Uterus (tissue), 4 donors: ENCODE results near the gene OR1K1. TPM values are rescaled to one million over a fixed set of nuclear protein-coding genes. Genes with fewer than 3 reads are reported as not detected.

Experiments
- DNase-seq, 2 donors: peaks; one replicate each; pipeline ENCODE4 v3.0.0-alpha.2; 2019 to 2020
- H3K27ac ChIP-seq, 2 donors: fragments of 200-600 bp; sonication (generic); 1 replicate in 1 of 2; 2 replicates in 1 of 2; pipeline ENCODE4 v1.5.1; 2016 to 2018
- H3K27me3 ChIP-seq, 2 donors: fragments of 200-600 bp; sonication (generic); one replicate each; pipeline ENCODE4 v1.5.1; 2018 to 2019; ENCODE audit warnings: control low read depth in 1 of 2
- H3K36me3 ChIP-seq, 2 donors: fragments of 200-600 bp; sonication (generic); one replicate each; pipeline ENCODE4 v1.5.1; 2019; ENCODE audit warnings: control low read depth in 1 of 2
- H3K4me1 ChIP-seq, 2 donors: fragments of 200-600 bp; sonication (generic); one replicate each; pipeline ENCODE4 v1.5.1; 2018 to 2019; ENCODE audit warnings: control low read depth in 1 of 2
- H3K4me3 ChIP-seq, 2 donors: fragments of 200-600 bp; sonication (generic); 1 replicate in 1 of 2; 2 replicates in 1 of 2; pipeline ENCODE4 v1.5.1; 2018 to 2019; ENCODE audit warnings: mild to moderate bottlenecking in 1 of 2
- H3K9me3 ChIP-seq, 2 donors: fragments of 200-600 bp; sonication (generic); one replicate each; pipeline ENCODE4 v1.5.1; 2019; ENCODE audit warnings: control low read depth in 1 of 2
- CTCF ChIP-seq, 4 experiments: fragments of 200-600 bp in 2 of 4; fragments of 450-650 bp in 2 of 4; sonication (generic) in 2 of 4; IDR thresholded peaks; one replicate each; pipeline ENCODE4 v1.5.1; 2016 to 2019; ENCODE audit warnings: antibody characterized with exemption in 4 of 4, mild to moderate bottlenecking in 2 of 4, moderate library complexity in 1 of 4
- POLR2A ChIP-seq, 2 donors: fragments of 450-650 bp; IDR thresholded peaks; one replicate each; pipeline ENCODE4 v1.6.1; 2016; ENCODE audit warnings: antibody characterized with exemption in 2 of 2, mild to moderate bottlenecking in 1 of 2, moderate library complexity in 1 of 2
- intact Hi-C: fragments of 100-400 bp; cut with DNase I; formaldehyde crosslinking; loops from one replicate; pipeline ENCODE4 v1.15.1; 2023; ENCODE audit warnings: low total_unique reads
- total RNA-seq, 4 donors: library from RNA; depleted of rRNA in 3 of 4; stranded (reverse); fragments of >200 nt in 3 of 4; gene quantifications; one replicate each; pipeline versions ENCODE4 v1.1.0 to v1.2.4, GENCODE V29; 2014 to 2023
- donor health status: DM: yes; HTN: yes; CAD: no.

Gene OR1K1
- total RNA-seq = not detected

- no peak for TF ChIP-seq POLR2A (IDR thresholded peaks at IDR 0.05)
- no peak for TF ChIP-seq CTCF (IDR thresholded peaks at IDR 0.05)
- intact Hi-C loops = loop anchor here (10.0 kb wide), 1 partner anchor 326 kb away; the partner anchor contains the start of gene OR1J1
- no peaks in the 10 kb centered on the region for H3K4me1 ChIP-seq
Measured at GRCh38 chr9:122800066-122801060, at the start of gene OR1K1. OR1K1 (plus strand) TSS chr9:122800123; CDS start chr9:122800123, 0 bp downstream.

GRCh38 chr9:122754825-122755224 lies 45.1 kb upstream of the OR1K1 start:
- DNase-seq = no peak
- intact Hi-C loops = no loop called here
- H3K27ac ChIP-seq = no peak overlapping the region
- H3K4me1 ChIP-seq = no peaks in the 10 kb centered on the region
- H3K9me3 ChIP-seq = no peaks in the 10 kb centered on the region
- H3K36me3 ChIP-seq = no peaks in the 10 kb centered on the region
- H3K4me3 ChIP-seq = no peak overlapping the region
- H3K27me3 ChIP-seq = no peaks in the 10 kb centered on the region
- TF ChIP-seq CTCF (IDR thresholded peaks at IDR 0.05) = no peak
- no peak for TF ChIP-seq POLR2A (IDR thresholded peaks at IDR 0.05)

More at GRCh38 chr9:122800066-122801060, at the start of gene OR1K1:
- DNase-seq = no peak
- Histone ChIP-seq H3K4me3 (no peak within 1 kb of the TSS), H3K36me3 (no peaks in the 10 kb centered on the region), H3K9me3 (no peaks in the 10 kb centered on the region), H3K27me3 (no peaks in the 10 kb centered on the region), H3K27ac (no peak within 1 kb of the TSS)

- H3K27ac ChIP-seq = no peak overlapping the region
- intact Hi-C loops = no loop called here
- no peaks in the 10 kb centered on the region for H3K27me3 ChIP-seq
- no peak for DNase-seq
- no peaks in the 10 kb centered on the region for H3K36me3 ChIP-seq
- TF ChIP-seq CTCF (IDR thresholded peaks at IDR 0.05) (no peak), POLR2A (IDR thresholded peaks at IDR 0.05) (no peak)
- H3K4me1 ChIP-seq = no peaks in the 10 kb centered on the region
- H3K9me3 ChIP-seq = peaks cover 0 to 5% of the 10 kb centered on the region in 2 donors
- no peak overlapping the region for H3K4me3 ChIP-seq
Measured at GRCh38 chr9:122767817-122768216, 32.1 kb upstream of the OR1K1 start.

GRCh38 chr9:122777052-122777451 lies 22.9 kb upstream of the OR1K1 start:
- intact Hi-C loops = no loop called here
- no peaks in the 10 kb centered on the region for H3K27me3 ChIP-seq
- no peak overlapping the region for H3K27ac ChIP-seq
- no peaks in the 10 kb centered on the region for H3K36me3 ChIP-seq
- TF ChIP-seq CTCF (IDR thresholded peaks at IDR 0.05) (no peak), POLR2A (IDR thresholded peaks at IDR 0.05) (no peak)
- no peak overlapping the region for H3K4me3 ChIP-seq
- no peaks in the 10 kb centered on the region for H3K4me1 ChIP-seq
- no peak for DNase-seq
- H3K9me3 ChIP-seq = no peaks in the 10 kb centered on the region

- Histone ChIP-seq H3K27me3 (no peaks in the 10 kb centered on the region), H3K36me3 (no peaks in the 10 kb centered on the region), H3K9me3 (no peaks in the 10 kb centered on the region), H3K4me1 (no peaks in the 10 kb centered on the region), H3K4me3 (no peak overlapping the region), H3K27ac (no peak overlapping the region)
- DNase-seq = no peak
- TF ChIP-seq POLR2A (IDR thresholded peaks at IDR 0.05) (no peak), CTCF (IDR thresholded peaks at IDR 0.05) (no peak)
- intact Hi-C loops = no loop called here
Measured at GRCh38 chr9:122777935-122778627, 21.8 kb upstream of the OR1K1 start.
